ENCODE results near the gene WBP2NL. TPM values are rescaled to one million over a fixed set of nuclear protein-coding genes. Genes with fewer than 3 reads are reported as not detected.
A peak's percentile ranks its signal among the peaks of the same experiment; 100 is the strongest.

WBP2NL gene
- total and polyA plus RNA-seq, 4 donors: 0.12 to 0.50 (median 0.25) TPM

DNA sequence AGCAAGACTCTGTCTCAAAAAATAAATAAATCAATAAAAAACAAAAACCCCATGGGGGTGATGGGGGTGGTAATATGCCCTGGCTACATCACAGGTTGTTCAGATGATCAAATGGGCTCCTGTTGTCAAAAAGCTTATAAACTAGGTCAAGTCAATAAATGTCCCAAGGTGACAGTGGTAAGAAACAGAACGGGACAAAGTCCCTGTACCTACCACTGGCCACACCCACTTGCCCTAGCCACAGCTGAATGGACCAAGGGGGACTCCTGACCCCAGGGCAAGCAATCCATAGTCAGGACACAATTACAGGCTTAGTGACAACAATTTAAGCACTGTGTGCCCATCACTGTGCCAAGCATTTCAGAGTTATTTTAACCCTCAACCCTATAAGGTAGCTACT lies 66.0 kb downstream of the WBP2NL start:
- H3K27ac ChIP-seq (ENCODE audit: low read depth in 1 of 2, low read length in 2 of 2): peak overlapping the region; percentile 52 to 66
- no peaks in the 10 kb centered on the region for H3K9me3 ChIP-seq (ENCODE audit: control insufficient read depth in 4 of 4, low read length in 3 of 4)
- DNase-seq (ENCODE audit: low spot score): no peak
- no peaks in the 10 kb centered on the region for H3K27me3 ChIP-seq (ENCODE audit: control insufficient read depth in 4 of 4, insufficient read depth in 4 of 4, low read length in 3 of 4)
- H3K4me1 ChIP-seq (ENCODE audit: control insufficient read depth in 4 of 4, insufficient read depth in 4 of 4, low read length in 3 of 4): peaks cover 4 to 33% (median 26%) of the 10 kb centered on the region in 4 donors
- TF ChIP-seq SP1 (IDR thresholded peaks at IDR 0.05) (peak; percentile 93), JUND (IDR thresholded peaks at IDR 0.05) (peak; percentile 69 to 73), HNF4A (conservative IDR thresholded peaks at IDR 0.05) (peak; percentile 99 to 100), ZBTB33 (IDR thresholded peaks at IDR 0.05) (peak; percentile 87), EGR1 (IDR thresholded peaks at IDR 0.05; ENCODE audit: low read depth in 2 of 2) (no peak), YY1 (IDR thresholded peaks at IDR 0.05) (peak; percentile 58), FOXA1 (IDR thresholded peaks at IDR 0.05) (peak; percentile 11), REST (IDR thresholded peaks at IDR 0.05) (peak; percentile 40), TAF1 (conservative IDR thresholded peaks at IDR 0.05) (no peak), MAX (IDR thresholded peaks at IDR 0.05) (no peak), GABPA (IDR thresholded peaks at IDR 0.05 in 1 of 2, conservative IDR thresholded peaks at IDR 0.05 in 1 of 2) (peak in 1 of 2 donors; percentile 52), FOXA2 (IDR thresholded peaks at IDR 0.05) (peak; percentile 47), HNF4G (IDR thresholded peaks at IDR 0.05) (peak; percentile 98), NR2F2 (IDR thresholded peaks at IDR 0.05) (peak; percentile 60), RAD21 (IDR thresholded peaks at IDR 0.05) (peak in 1 of 2 donors; percentile 24), RXRA (IDR thresholded peaks at IDR 0.05) (peak; percentile 84 to 89)
- TF ChIP-seq, protein P1, sequence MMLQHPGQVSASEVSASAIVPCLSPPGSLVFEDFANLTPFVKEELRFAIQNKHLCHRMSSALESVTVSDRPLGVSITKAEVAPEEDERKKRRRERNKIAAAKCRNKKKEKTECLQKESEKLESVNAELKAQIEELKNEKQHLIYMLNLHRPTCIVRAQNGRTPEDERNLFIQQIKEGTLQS (IDR thresholded peaks at IDR 0.05): no peak
- TF ChIP-seq, protein P2, sequence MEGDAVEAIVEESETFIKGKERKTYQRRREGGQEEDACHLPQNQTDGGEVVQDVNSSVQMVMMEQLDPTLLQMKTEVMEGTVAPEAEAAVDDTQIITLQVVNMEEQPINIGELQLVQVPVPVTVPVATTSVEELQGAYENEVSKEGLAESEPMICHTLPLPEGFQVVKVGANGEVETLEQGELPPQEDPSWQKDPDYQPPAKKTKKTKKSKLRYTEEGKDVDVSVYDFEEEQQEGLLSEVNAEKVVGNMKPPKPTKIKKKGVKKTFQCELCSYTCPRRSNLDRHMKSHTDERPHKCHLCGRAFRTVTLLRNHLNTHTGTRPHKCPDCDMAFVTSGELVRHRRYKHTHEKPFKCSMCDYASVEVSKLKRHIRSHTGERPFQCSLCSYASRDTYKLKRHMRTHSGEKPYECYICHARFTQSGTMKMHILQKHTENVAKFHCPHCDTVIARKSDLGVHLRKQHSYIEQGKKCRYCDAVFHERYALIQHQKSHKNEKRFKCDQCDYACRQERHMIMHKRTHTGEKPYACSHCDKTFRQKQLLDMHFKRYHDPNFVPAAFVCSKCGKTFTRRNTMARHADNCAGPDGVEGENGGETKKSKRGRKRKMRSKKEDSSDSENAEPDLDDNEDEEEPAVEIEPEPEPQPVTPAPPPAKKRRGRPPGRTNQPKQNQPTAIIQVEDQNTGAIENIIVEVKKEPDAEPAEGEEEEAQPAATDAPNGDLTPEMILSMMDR (IDR thresholded peaks at IDR 0.05; ENCODE audit: low read depth, low read length, missing input control): no peak
- H3K4me3 ChIP-seq (ENCODE audit: low read depth in 1 of 3, low read length in 3 of 3): no peak overlapping the region
- no peak overlapping the region for H3K9ac ChIP-seq (ENCODE audit: low read depth in 1 of 2, low read length in 2 of 2)
- H3K36me3 ChIP-seq (ENCODE audit: control insufficient read depth in 4 of 4, insufficient read depth in 3 of 4, low read depth in 1 of 4, low read length in 3 of 4): peaks cover 6 to 39% (median 15%) of the 10 kb centered on the region in 4 donors
- WGBS: 31% methylated on average over 1 of the region's 1 CpG

Data from liver (tissue), 9 donors.